ENCODE results near the gene EPB41L2.
"Not testable (repeated sequence)": the region's sequence is repeated elsewhere in the genome, so short reads cannot be mapped to it uniquely, and the experiment has no call there.

The EPB41L2 gene

GRCh38 chr6:131001111-131001736 is 61.8 kb downstream of the EPB41L2 start:
- no peak for DNase-seq

GRCh38 chr6:131000544-131000943 is 62.5 kb downstream of the EPB41L2 start:
- no peak for DNase-seq

GRCh38 chr6:130997061-130997753 is 65.8 kb downstream of the EPB41L2 start:
- DNase-seq = no peak

- no peak for DNase-seq
Observed at GRCh38 chr6:130996635-130997034, 66.4 kb downstream of the EPB41L2 start.

- DNase-seq = no peak
Observed at GRCh38 chr6:130995783-130996447, 67.1 kb downstream of the EPB41L2 start.

GRCh38 chr6:130994319-130995097 is 68.5 kb downstream of the EPB41L2 start:
- no peak for DNase-seq

- no peak for DNase-seq
Observed at GRCh38 chr6:130993292-130993765, 69.7 kb downstream of the EPB41L2 start.

GRCh38 chr6:130991422-130992137 is 71.5 kb downstream of the EPB41L2 start:
- DNase-seq = no peak

- not testable (repeated sequence) for DNase-seq
Observed at GRCh38 chr6:130987539-130987938, 75.5 kb downstream of the EPB41L2 start.

GRCh38 chr6:130985115-130985514 is 77.9 kb downstream of the EPB41L2 start:
- DNase-seq = no peak

- no peak for DNase-seq
Observed at GRCh38 chr6:130982941-130983456, 80.0 kb downstream of the EPB41L2 start.

- no peak for DNase-seq
Observed at GRCh38 chr6:130982135-130982534, 80.9 kb downstream of the EPB41L2 start.

GRCh38 chr6:130981409-130981808 is 81.6 kb downstream of the EPB41L2 start:
- no peak for DNase-seq

GRCh38 chr6:130980310-130981032 is 82.6 kb downstream of the EPB41L2 start:
- DNase-seq = no peak

GRCh38 chr6:130978660-130979396 is 84.2 kb downstream of the EPB41L2 start:
- DNase-seq = no peak

- DNase-seq = no peak
Observed at GRCh38 chr6:130978180-130978579, 84.9 kb downstream of the EPB41L2 start.

GRCh38 chr6:130975325-130975724 is 87.7 kb downstream of the EPB41L2 start:
- no peak for DNase-seq

- DNase-seq = no peak
Observed at GRCh38 chr6:130973521-130974277, 89.3 kb downstream of the EPB41L2 start.

GRCh38 chr6:130971504-130971903 is 91.5 kb downstream of the EPB41L2 start:
- no peak for DNase-seq

GRCh38 chr6:130970839-130971410 is 92.1 kb downstream of the EPB41L2 start:
- DNase-seq = no peak

All from stimulated activated CD4-positive, alpha-beta T cell treated with anti-CD3 and anti-CD28 coated beads, Interleukin-4, amount 100 ng/mL, for 4 hours (primary cell).